GM21737 (cell line): Measurements from ENCODE around the gene SPATA24.
"Not testable (repeated sequence)": the region's sequence is repeated elsewhere in the genome, so short reads cannot be mapped to it uniquely, and the experiment has no call there.

Experiments
- ATAC-seq: cut with Tn5 transposase; IDR thresholded peaks from one replicate; pipeline ENCODE4 v1.9.1; 2021; ENCODE audit warnings: mild to moderate bottlenecking, moderate library complexity; ENCODE audit not compliant: unreplicated experiment

The SPATA24 gene

DNA sequence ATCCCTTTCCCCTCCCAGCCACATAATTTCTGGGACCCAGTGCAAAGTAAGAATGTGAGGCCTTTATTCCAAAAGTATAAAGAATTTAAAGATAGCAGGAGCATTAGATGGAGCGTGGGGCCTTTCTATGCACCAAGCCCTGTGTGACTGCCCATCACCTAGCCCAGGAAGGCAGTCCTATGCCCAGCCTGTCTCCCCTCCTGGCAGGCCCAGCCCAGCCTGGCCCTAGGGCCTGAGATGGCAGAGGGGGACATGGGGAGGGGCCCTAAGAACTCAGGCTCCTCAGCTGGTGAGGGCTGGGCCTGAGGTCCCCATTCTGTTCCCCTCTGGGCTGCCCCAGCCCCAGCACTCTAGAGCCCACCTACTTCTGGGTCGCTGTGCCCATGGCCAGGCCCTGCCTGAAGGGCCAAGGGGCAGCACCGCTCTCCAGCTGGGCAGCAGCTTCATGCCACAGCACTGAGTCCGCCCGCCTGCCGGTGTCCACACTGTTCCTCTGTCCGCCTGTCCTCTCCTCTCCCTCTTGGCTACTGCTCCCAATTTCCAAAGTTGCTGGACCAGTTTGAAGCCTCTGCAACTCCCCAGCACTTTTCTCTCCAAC lies 19.8 kb downstream of the SPATA24 start:
- no peak for ATAC-seq

DNA sequence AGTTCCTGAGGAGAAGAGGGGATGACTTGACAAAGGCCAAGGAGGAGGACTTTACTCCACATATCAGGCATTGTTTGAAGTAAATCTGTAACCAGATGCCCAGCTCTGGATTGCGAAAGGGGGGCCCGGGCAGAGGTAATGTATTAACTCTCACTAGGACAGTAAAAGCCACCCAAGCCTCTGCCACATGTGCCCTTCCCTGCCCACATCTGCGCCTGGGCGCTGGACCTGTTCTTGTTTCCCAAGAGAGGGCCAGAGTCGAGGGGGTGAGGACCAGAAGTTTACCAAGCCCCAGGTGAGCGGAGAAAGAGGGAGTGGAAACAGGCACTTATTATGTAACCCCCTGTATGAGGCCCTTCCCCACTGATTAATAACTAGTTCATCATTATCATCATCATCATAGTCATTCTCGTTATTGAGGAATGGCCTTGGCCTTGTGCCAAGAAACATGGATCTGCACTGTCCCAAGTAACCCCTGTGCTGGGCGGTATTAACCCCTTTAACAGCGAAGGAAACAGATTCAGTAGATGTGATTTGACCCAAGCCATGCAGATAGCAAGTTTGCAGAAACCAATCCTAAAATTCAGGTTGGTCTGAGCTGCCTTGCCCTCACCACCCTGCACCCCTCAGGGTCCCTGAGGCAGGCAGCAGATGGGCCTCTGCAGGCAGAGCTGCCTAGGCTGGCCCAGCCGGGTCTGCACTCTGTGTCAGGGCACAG lies 20.5 kb downstream of the SPATA24 start, which contains the start of gene SLC23A1:
Gene SLC23A1 (minus strand): TSS at position 23 of the 718 bp plus-strand sequence. CDS start 44 bp downstream, outside the sequence.
- ATAC-seq = no peak

DNA sequence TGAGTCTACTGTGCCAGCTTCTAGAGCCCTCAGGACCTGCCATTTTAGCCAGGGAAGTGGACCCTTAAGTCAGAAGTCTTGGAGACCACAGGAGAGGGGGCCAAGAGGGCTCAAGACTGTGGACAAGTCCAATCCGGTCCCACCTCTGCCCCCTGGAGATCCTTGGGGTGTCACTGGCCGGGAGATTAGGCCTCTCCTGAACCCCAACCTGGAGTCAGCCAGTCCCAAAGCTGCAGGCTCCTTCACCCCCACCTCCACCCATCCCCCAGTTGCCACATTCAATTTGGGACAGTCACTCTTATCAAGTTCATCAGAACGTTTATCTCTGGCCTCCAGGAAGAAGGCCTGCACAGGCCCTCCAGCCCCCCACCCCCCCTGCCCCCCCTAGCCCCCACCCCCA lies 21.1 kb downstream of the SPATA24 start:
- ATAC-seq = no peak

DNA sequence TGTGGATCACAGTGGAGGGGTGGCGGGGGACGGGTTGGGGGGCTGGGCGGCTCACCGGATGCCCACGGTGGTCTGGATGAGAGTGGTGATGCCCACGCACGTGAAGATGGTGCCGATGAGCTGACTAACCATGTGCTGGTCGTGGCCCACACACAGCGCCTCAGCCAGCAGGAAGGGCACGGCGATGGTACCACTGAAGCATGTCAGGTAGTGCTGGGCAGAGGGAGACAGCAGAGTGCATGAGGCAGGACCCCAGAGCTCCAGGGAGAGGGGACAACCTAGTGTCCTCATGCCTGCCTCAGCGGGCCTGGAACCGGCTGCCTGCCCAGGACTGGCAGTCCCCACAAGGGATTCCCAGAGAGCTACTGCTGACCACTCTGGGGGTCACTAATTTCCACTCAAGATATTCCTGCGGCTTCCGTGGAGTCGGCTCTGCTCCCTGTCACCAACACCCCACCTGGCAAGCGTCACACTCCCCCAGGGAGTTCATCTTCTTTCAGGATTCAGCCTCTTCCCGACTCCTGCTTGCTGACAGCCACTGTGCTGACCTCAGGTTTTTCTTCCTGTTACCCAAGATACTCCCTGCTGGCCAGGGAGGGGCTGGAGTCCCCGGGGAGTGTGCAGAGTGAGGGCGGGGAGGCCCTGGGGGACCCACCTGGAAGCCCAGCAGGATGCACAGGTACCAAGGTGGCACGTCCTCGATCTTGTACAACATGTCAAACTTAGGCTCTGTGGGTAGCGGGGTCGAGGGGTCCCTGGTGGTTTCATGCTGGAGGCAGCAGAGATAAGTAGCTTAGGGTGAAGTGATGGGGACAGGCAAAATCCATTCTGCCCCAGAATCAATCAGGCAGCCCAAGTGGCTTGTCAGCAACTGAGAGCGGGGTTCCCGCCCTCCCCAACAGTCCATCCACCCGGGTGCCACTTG lies 21.8 kb downstream of the SPATA24 start:
- ATAC-seq = no peak

DNA sequence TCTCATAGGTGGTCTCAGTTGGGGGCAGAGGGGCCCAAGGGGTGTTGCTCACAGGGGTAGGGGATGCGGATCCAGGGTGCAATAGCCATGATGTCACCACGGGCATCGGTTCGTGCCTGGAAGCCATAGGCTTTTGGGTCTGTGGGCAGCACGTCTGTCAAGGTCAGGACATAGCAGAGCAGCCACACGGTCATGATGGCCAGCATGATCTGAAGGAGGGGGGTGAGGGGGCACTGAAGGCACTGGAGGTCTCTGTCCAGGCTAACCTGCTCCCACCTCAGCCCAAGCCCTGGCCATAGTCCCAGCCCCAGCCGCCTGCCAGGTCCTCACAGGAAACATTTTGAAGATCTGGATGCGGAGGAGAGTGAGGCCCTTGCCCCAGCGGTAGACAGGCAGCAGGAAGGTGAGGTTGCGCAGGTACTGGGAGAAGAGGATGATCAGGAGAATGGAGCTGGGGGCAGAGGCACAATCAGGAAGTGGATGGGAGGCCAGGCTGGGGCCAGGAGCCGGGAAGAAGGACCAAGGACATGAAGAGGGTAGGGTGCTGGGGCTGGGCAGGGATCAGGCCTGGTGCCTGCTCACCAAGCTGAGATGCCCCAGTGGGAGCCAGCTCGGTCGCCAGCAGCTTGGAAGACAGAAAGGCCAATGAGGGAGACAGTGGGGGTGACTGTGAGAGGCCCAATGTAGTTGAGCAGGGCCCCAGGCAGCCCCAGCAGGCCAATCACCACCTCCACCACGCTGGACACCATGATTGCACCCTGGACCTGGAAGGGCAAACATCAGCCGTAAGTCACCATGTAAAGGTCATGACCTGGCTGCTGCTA lies 24.1 kb downstream of the SPATA24 start:
- ATAC-seq = no peak

DNA sequence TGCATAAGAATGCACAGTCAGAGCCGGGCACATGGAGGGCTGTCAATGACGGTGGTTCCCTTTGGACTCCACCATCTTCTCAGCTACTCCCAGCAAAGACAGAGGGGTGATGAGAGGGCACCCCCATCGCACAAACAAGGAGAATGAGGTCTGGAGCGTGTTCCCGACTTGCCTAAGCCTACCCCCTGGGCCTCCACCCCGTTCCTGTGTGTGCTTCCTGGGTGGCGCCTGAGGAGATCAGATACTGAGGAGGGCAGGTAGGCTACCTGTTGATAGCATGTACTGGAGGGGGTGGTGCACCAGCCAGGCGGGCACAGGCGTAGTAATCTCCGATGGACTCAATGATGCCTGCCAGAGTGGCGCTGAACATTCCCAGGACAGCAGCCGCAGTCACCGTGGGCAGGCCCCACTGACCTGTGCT lies 24.9 kb downstream of the SPATA24 start:
- ATAC-seq = no peak

DNA sequence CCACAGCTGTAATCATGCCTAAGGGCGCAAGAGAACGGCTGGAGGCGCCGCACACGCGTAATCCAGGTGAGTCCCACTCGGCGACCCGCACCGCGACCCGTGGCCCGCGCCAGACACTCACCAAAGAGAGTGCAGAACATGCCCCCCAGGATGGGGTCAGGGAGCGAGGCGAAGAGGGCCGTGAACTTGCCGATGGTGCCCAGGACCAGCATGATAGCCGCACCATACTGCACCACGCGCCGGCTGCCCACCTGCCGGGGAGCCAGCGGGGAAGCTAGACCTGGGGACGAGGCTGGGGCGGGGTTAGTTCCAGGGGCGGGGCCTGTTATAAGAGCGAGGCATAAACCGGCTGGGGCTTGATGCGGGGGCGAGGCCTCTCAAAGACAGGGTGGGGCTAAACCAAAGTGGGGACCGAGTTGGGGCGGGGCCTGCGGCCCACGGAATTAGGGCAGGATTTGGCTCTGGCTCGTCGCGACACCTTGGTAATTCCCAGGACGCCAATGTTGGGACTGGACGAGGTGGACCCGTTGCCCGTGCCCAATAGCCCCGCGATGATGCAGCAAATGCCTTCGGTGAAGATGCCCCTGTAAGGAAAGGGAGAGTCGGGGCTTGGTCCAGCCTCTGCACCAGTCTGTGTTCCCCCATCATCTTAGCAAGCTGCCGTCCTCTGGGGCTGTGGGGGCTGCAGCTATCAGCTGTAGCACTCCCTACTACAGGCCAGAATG lies 25.6 kb downstream of the SPATA24 start:
- no peak for ATAC-seq

DNA sequence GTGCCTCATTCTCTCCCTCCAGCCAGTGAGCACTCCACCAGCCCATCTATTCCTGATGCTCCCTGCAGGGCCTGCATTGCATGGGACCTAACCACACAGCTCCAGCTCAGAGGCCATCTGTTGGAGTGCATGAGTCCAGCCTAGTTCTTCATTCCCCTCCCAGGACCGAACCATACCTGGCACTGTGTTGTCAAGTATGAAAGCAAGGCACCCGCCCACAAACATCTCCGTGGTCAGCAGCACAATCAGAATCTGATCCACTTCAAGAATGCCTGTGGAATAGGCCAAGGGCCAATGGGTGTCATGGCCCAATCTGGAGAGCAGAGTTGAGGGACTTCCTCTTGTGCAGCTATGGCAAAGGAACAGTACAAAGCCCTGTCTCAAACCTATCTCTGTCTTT lies 26.7 kb downstream of the SPATA24 start:
- no peak for ATAC-seq

DNA sequence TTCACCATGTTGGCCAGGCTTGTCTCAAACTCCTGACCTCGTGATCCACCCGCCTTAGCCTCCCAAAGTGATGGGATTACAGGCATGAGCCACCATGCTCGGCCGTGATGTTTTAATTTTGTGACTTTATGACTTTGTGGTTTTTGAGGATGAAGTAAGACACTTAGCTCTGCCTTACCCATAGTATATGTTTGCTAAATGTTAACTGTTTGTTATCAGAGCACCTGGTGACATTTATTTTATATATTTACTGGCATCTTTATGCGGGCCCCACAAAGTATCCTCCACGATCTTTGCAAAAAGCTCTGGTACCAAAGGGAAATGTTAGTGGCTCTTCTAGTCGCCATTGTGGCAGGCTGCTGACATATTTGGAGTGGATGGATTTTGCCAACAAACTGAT lies 27.5 kb downstream of the SPATA24 start:
- no peak for ATAC-seq

DNA sequence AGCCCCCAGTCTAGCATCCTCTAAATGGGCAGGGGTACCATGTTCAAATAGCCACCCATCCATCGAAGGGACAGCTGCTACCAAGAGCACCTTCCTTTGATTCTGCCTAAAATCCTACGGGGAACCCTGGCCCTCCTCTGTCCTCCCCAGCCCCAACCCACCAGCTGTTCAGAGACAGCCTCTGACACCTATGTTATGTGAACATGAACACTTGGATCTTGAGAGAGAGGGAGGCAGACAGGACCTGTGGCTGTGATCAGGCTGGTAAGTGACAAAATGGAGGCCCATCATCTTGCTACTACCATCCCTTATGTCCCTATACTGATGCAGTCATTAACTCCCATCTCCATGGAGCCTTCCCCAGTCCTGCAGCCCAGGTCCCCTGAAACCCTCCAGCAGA lies 29.0 kb downstream of the SPATA24 start:
- no peak for ATAC-seq

DNA sequence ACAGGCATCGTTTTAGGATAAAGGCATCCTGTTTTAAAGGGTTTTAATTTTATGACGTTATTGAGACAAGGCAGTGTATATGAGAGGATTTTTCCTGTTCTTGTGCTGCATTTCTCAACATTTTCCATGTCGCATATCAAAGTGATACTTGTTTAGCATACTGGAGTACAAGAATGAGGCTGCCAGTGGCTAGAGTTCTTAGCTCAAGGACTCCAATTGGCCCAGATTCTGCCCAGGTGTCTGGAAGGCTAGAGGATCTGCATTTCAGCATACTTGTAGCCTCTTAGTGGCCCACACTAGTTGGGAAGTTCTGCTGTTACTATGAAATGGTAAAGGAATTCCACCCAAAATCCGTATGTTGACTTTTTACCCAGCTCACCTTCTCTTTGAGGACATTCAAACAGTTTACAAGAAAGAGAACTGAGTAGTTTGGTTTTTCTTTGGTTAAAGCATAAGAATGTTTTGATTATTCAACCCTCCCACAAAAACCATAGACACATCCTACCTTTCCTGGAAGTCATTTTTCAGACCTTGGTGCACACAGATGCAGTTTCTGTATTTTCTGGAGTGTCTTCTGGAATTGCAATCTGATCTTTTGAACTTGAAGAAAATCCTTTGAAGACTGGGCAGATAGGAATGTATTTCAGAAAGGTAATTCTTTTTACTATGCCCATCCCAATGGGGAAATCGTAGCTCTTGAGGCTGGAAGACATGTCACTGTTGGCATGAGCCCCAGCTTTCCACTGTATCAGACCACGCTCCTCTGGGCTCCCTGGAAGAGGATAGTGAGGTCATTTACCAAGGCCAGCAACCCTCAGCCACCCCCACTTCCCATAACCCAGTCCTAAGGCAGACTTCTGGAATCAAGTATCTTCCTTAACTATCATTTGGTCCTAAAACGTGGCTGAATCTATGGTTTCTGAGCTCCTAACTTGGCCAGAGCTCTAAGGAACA lies 32.1 kb downstream of the SPATA24 start:
- ATAC-seq = no peak

DNA sequence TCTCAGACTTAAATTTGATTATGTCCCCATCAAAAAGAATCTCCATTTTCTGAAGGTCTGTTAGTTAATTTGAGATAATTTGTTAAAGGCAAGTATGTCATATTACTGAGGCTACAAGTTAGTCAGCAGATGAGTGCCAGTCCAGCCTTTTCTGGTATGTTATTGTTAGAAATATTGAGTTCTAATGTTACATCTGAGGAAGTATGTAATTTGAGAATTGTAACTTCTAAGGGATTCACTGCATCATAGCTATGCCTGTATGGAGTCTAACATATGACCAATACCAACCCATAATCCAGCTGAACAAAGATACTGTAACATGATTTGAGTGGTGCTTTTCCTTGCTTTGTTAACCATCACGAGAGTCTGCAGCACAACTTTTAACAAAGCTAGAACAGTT lies 34.7 kb downstream of the SPATA24 start:
- no peak for ATAC-seq

DNA sequence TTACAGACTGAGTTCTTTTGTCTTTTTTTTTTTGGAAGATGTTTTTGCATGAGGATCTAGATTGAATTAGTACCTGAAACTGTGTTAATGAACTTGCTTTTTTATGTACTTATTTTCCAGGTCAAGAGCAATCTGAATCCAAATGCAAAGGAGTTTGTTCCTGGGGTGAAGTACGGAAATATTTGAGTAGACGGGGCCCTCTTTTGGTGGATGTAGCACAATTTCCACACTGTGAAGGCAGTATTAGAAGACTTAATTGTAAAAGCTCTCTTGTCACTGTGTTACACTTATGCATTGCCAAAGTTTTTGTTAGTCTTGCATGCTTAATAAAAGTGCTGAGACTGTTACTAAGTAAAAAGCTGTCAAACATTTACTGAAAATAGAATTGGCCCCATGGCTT lies 35.3 kb downstream of the SPATA24 start:
- ATAC-seq = no peak

DNA sequence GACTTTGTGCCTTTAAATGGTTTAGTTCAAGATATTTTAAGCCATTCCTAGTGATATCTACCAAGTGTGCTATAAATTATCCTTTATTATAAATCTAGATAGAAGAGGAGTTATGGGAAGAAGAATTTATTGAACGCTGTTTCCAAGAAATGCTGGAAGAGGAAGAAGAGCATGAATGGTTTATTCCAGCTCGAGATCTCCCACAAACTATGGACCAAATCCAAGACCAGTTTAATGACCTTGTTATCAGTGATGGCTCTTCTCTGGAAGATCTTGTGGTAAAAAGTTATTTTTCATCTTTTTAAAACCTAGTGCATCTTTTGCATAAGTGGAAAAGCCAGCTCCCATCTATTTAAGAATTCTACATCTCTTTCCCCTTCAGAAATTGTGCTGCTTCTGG lies 39.4 kb downstream of the SPATA24 start:
- no peak for ATAC-seq

DNA sequence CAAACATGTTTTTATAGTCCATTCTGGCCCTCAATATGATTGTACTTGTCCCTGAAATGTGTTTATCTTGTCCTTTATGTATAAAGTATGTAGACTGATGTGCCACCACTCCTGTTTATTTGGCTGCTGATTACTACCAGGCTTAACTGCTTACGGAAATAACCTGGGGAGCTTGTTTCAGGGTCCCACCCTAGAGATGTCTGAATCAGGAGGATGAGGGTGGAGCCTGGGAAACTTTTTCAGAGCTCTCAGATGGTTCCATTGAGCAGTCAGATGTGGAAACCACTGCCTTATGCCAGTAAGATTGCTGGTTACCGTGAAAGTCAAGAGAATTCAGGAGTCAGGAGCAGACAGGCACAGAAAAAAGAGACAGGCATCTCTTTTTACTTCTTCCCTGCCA lies 40.0 kb downstream of the SPATA24 start:
- ATAC-seq = no peak

DNA sequence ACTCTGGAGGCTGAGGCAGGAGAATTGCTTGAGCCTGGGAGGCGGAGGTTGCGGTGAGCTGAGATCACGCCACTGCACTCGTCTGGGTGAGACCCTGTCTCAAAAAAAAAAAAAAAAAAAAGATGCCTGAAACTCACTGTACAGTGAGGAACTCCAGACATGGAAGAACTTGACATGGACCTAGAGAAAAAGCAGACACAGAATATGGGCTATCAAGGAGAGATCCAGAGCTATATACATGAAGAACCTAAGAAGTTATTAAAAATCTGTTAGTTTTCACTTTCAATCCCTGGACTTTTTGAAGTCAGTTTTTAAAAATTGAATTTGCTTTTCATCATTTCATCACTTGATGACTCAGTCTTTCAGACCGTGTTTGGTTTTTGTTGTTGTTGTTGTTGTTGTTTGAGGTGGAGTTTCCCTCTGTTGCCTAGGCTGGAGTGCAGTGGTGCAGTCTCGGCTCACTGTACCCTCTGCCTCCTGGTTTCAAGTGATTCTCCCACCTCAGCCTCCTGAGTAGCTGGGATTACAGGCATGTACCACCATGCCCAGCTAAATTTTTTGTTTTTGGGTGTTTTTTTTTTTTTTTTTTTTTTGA lies 42.0 kb downstream of the SPATA24 start:
- no peak for ATAC-seq

DNA sequence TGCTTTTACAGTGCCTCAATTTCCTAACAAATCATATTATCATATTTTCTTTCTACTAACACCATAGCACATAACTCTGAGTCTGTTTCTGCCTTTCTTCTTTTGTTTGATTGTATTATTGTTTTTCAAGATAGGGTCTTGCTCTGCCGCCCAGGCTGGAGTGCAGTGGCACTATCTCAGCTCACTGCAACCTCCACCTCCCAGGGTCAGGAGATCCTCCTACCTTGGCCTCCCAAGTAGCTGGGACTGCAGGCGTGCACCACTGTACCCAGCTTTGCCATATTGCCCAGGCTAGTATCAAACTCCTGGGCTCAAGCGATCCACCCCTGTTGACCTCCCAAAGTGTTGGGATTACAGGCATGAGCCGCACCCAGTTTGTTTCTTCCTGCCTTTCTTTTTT lies 43.5 kb downstream of the SPATA24 start:
- ATAC-seq = no peak

DNA sequence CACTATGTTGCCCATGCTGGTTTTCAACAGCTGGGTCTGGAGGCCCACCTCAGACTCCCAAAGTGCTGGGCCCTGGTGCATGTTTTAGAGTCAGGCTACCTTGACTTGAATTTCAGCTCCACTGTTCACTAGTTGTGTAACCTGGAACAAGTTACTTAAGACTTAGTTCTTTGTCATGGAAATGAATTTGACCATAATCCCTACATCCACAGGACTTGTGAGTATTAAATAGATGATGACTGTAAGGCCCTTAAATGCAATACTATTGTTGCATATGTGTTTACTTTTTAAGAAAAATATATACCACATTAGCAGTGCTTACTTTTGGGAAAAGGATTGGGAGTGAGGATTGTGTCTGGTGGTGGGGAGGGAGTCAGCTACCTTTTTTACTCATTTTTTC lies 45.8 kb downstream of the SPATA24 start:
- ATAC-seq = no peak

DNA sequence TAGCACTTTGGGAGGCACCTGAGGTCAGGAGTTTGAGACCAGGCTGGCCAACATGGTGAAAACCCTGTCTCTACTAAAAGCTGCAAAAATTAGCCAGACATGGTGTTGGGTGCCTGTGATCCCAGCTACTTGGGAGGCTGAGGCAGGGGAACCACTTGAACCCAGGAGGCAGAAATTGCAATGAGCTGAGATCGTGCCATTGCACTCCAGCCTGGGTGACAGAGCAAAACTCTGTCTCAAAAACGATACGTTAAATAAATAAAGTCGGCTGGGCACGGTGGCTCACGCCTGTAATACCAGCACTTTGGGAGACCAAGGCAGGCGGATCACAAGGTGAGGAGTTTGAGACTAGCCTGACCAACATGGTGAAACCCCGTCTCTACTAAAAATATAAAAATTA lies 48.0 kb downstream of the SPATA24 start:
- not testable (repeated sequence) for ATAC-seq
